ENCODE measurements around the gene PTN.

Gene PTN

DNA sequence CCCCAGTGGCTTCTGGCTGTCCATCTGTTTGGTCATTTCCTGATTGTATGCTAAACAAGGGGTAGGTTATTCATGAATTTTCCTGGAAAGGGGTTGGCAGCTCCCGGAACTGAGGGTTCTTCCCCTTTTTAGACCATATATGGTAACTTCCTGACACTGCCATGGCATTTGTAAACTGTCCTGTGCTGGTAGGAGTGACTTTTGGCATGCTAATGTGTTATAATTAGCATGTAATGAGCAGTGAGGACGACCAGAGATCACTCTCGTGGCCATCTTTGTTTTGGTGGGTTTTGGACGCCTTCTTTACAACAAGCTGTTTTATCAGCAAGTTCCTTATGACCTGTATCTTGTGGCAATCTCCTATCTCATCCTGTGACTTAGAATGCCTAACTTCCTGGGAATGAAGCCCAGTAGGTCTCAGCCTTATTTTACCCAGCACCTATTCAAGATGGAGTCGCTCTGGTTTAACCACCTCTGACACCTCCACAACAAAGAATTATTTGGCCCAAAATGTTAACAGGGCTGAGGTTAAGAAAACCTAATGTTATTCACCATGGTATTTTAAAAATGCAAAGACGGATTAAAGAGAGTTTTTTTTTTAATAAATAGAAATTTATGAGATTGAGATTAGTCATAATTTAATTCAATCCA, 2.4 kb upstream of the PTN start:
- DNase-seq (ENCODE audit: low read depth in 1 of 2, low spot score in 1 of 2): no peak
- Histone ChIP-seq H3K4me3 (replicated peaks; ENCODE audit: insufficient read depth, low read length) (no peak overlapping the region), H3K27ac (replicated peaks) (no peak overlapping the region), H3K27me3 (ENCODE audit: insufficient read depth, poor library complexity, severe bottlenecking) (peaks cover 2% of the 10 kb centered on the region)
- TF ChIP-seq, protein P1, sequence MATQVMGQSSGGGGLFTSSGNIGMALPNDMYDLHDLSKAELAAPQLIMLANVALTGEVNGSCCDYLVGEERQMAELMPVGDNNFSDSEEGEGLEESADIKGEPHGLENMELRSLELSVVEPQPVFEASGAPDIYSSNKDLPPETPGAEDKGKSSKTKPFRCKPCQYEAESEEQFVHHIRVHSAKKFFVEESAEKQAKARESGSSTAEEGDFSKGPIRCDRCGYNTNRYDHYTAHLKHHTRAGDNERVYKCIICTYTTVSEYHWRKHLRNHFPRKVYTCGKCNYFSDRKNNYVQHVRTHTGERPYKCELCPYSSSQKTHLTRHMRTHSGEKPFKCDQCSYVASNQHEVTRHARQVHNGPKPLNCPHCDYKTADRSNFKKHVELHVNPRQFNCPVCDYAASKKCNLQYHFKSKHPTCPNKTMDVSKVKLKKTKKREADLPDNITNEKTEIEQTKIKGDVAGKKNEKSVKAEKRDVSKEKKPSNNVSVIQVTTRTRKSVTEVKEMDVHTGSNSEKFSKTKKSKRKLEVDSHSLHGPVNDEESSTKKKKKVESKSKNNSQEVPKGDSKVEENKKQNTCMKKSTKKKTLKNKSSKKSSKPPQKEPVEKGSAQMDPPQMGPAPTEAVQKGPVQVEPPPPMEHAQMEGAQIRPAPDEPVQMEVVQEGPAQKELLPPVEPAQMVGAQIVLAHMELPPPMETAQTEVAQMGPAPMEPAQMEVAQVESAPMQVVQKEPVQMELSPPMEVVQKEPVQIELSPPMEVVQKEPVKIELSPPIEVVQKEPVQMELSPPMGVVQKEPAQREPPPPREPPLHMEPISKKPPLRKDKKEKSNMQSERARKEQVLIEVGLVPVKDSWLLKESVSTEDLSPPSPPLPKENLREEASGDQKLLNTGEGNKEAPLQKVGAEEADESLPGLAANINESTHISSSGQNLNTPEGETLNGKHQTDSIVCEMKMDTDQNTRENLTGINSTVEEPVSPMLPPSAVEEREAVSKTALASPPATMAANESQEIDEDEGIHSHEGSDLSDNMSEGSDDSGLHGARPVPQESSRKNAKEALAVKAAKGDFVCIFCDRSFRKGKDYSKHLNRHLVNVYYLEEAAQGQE (IDR thresholded peaks at IDR 0.05; ENCODE audit: insufficient replicate concordance, low read depth): no peak
- TF ChIP-seq GABPA (IDR thresholded peaks at IDR 0.05; ENCODE audit: low read depth): no peak
- no peak for TF ChIP-seq POLR2AphosphoS5 (IDR thresholded peaks at IDR 0.05; ENCODE audit: low read depth)
- TF ChIP-seq SPI1 (IDR thresholded peaks at IDR 0.05; ENCODE audit: borderline replicate concordance, low read depth): no peak
- TF ChIP-seq, protein P2, sequence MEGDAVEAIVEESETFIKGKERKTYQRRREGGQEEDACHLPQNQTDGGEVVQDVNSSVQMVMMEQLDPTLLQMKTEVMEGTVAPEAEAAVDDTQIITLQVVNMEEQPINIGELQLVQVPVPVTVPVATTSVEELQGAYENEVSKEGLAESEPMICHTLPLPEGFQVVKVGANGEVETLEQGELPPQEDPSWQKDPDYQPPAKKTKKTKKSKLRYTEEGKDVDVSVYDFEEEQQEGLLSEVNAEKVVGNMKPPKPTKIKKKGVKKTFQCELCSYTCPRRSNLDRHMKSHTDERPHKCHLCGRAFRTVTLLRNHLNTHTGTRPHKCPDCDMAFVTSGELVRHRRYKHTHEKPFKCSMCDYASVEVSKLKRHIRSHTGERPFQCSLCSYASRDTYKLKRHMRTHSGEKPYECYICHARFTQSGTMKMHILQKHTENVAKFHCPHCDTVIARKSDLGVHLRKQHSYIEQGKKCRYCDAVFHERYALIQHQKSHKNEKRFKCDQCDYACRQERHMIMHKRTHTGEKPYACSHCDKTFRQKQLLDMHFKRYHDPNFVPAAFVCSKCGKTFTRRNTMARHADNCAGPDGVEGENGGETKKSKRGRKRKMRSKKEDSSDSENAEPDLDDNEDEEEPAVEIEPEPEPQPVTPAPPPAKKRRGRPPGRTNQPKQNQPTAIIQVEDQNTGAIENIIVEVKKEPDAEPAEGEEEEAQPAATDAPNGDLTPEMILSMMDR (IDR thresholded peaks at IDR 0.05; ENCODE audit: insufficient read depth, low read length): no peak

DNA sequence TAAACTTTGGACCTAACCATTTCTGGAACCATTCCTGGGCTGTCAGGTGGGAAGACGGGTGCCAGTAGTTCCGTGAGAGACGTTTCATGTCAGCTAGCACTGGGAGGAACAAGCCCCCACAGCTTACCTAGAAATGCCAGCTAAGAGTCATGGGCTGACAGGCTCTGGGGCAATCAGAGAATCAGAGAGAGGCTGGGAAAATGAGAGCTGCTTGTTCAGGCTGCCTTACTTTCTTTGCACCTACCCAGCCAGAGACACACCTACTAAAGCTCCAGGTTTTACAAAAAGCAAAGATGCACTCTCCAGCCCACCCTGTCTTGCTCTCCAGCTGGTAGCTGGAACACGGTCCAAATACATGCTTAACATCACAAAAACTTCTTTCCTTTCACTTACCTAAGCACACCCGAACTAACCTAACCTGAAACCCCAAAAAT, 688 bp downstream of the PTN start:
- DNase-seq (ENCODE audit: low read depth in 1 of 2, low spot score in 1 of 2): no peak
- no peak overlapping the region for H3K4me3 ChIP-seq (replicated peaks; ENCODE audit: insufficient read depth, low read length)
- no peak for TF ChIP-seq POLR2AphosphoS5 (IDR thresholded peaks at IDR 0.05; ENCODE audit: low read depth)
- TF ChIP-seq SPI1 (IDR thresholded peaks at IDR 0.05; ENCODE audit: borderline replicate concordance, low read depth): no peak
- no peak for TF ChIP-seq GABPA (IDR thresholded peaks at IDR 0.05; ENCODE audit: low read depth)
- TF ChIP-seq, protein P1 (IDR thresholded peaks at IDR 0.05; ENCODE audit: insufficient replicate concordance, low read depth): no peak
- TF ChIP-seq, protein P2 (IDR thresholded peaks at IDR 0.05; ENCODE audit: insufficient read depth, low read length): no peak
- H3K27ac ChIP-seq (replicated peaks): no peak overlapping the region
- peaks cover 2% of the 10 kb centered on the region for H3K27me3 ChIP-seq (ENCODE audit: insufficient read depth, poor library complexity, severe bottlenecking)

DNA sequence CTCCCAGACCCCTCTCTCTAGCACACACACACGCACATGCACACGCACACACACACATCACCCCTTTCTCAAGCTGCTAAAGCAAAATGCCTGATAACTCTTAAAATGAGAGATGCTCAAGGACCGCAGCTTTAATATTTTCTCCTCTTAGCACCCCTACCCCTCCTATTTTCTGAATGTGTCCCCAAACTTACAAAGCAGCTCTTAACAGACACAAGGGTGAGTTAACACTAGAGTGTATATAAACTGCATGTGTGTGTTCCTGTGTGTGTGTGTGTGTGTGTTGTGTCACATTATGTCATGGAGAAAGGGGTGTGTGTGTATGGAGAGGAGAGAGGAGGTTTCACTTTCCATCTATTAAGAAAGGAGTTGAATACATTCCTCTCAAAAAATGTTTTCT, 1.3 kb downstream of the PTN start:
- Histone ChIP-seq H3K27me3 (ENCODE audit: insufficient read depth, poor library complexity, severe bottlenecking) (peaks cover 2% of the 10 kb centered on the region), H3K27ac (replicated peaks) (no peak overlapping the region), H3K4me3 (replicated peaks; ENCODE audit: insufficient read depth, low read length) (no peak overlapping the region)
- DNase-seq (ENCODE audit: low read depth in 1 of 2, low spot score in 1 of 2): no peak
- TF ChIP-seq, protein P1 (IDR thresholded peaks at IDR 0.05; ENCODE audit: insufficient replicate concordance, low read depth): no peak
- TF ChIP-seq GABPA (IDR thresholded peaks at IDR 0.05; ENCODE audit: low read depth) (no peak), POLR2AphosphoS5 (IDR thresholded peaks at IDR 0.05; ENCODE audit: low read depth) (no peak), SPI1 (IDR thresholded peaks at IDR 0.05; ENCODE audit: borderline replicate concordance, low read depth) (no peak)
- TF ChIP-seq, protein P2 (IDR thresholded peaks at IDR 0.05; ENCODE audit: insufficient read depth, low read length): no peak

All from HL-60 (cell line).